Neural progenitor cell (in vitro differentiated cells): ENCODE data around the gene GALNT17. TPM values are rescaled to one million over a fixed set of nuclear protein-coding genes. Genes with fewer than 3 reads are reported as not detected.
A peak's percentile ranks its signal among the peaks of the same experiment; 100 is the strongest.

ENCODE experiments used
- DNase-seq: peaks from one replicate; pipeline ENCODE4 v3.0.0-alpha.2; 2016; ENCODE audit warnings: low spot score
- H2AFZ ChIP-seq: fragments of 200-600 bp; sonication (generic); replicated peaks from 2 replicates; pipeline ENCODE4 v1.6.1; 2016; ENCODE audit warnings: antibody characterized with exemption
- H3F3A ChIP-seq: fragments of 200-600 bp; sonication (generic); 2 replicates; pipeline ENCODE4 v1.6.1; 2016; ENCODE audit warnings: antibody characterized with exemption, low read depth
- H3K27ac ChIP-seq: fragments of 200-600 bp; sonication (generic); 2 replicates; pipeline ENCODE4 v1.5.1; 2016; ENCODE audit warnings: mild to moderate bottlenecking
- H3K27me3 ChIP-seq: fragments of 200-600 bp; sonication (generic); 2 replicates; pipeline ENCODE4 v1.6.1; 2016; ENCODE audit warnings: mild to moderate bottlenecking, moderate library complexity
- H3K36me3 ChIP-seq: fragments of 200-600 bp; sonication (generic); 2 replicates; pipeline ENCODE4 v1.5.1; 2016
- H3K4me1 ChIP-seq: fragments of 200-600 bp; sonication (generic); 2 replicates; pipeline ENCODE4 v1.6.1; 2016; ENCODE audit warnings: mixed run types
- H3K4me2 ChIP-seq: fragments of 200-600 bp; sonication (generic); 2 replicates; pipeline ENCODE4 v1.6.1; 2016
- H3K4me3 ChIP-seq: fragments of 200-600 bp; sonication (generic); 2 replicates; pipeline ENCODE4 v1.5.1; 2016
- H3K79me2 ChIP-seq: fragments of 200-600 bp; sonication (generic); 2 replicates; pipeline ENCODE4 v1.6.1; 2016; ENCODE audit warnings: low read depth
- H3K9ac ChIP-seq: fragments of 200-600 bp; sonication (generic); 2 replicates; pipeline ENCODE4 v1.6.1; 2016
- H3K9me3 ChIP-seq: fragments of 200-600 bp; sonication (generic); 2 replicates; pipeline ENCODE4 v1.5.1; 2016; ENCODE audit warnings: low read depth
- H4K20me1 ChIP-seq: fragments of 200-600 bp; sonication (generic); 2 replicates; pipeline ENCODE4 v1.6.1; 2016; ENCODE audit warnings: low read depth
- H3K27ac Mint-ChIP-seq: 3 replicates; pipeline ENCODE4 v1.8.0; 2021; ENCODE audit warnings: mixed read lengths
- H3K27me3 Mint-ChIP-seq: 2 replicates; pipeline ENCODE4 v1.8.0; 2022; ENCODE audit warnings: low read depth, mild to moderate bottlenecking, inconsistent platforms, moderate library complexity, mixed read lengths; ENCODE audit not compliant: insufficient read depth
- H3K36me3 Mint-ChIP-seq: 3 replicates; pipeline ENCODE4 v1.8.0; 2021; ENCODE audit warnings: mixed read lengths
- H3K4me1 Mint-ChIP-seq: 3 replicates; pipeline ENCODE4 v1.8.0; 2021; ENCODE audit warnings: mixed read lengths
- H3K4me3 Mint-ChIP-seq: 3 replicates; pipeline ENCODE4 v1.8.0; 2021; ENCODE audit warnings: mild to moderate bottlenecking, moderate library complexity, mixed read lengths
- H3K9me3 Mint-ChIP-seq: 3 replicates; pipeline ENCODE4 v1.8.0; 2020; ENCODE audit warnings: mixed read lengths
- CTCF ChIP-seq: fragments of 200-600 bp; sonication (generic); IDR thresholded peaks from 2 replicates; pipeline ENCODE4 v1.5.1; 2017; ENCODE audit warnings: antibody characterized with exemption, mild to moderate bottlenecking
- EZH2 ChIP-seq: fragments of 200-600 bp; sonication (generic); IDR thresholded peaks from 2 replicates; pipeline ENCODE4 v1.6.1; 2017; ENCODE audit warnings: antibody characterized with exemption, mild to moderate bottlenecking, moderate library complexity
- EZH2phosphoT487 ChIP-seq: fragments of 200-600 bp; sonication (generic); IDR thresholded peaks from 2 replicates; pipeline ENCODE4 v1.6.1; 2017; ENCODE audit warnings: antibody characterized with exemption
- total RNA-seq: library from RNA; depleted of rRNA; stranded (reverse); fragments of >200 nt; gene quantifications from 2 replicates; pipeline ENCODE4 v1.2.3, GENCODE V29; 2015; ENCODE audit warnings: low replicate concordance

Gene GALNT17
- total RNA-seq, 1 donor from 2014 or later: 17.1 TPM

- Mint-ChIP-seq H3K9me3 (peaks cover 15% of the 10 kb centered on the region), H3K36me3 (no peaks in the 10 kb centered on the region), H3K4me1 (peaks cover 19% of the 10 kb centered on the region), H3K27ac (no peak overlapping the region), H3K4me3 (no peak overlapping the region), H3K27me3 (peaks cover 4% of the 10 kb centered on the region)
- Histone ChIP-seq H3K4me2 (no peak overlapping the region), H3K36me3 (no peaks in the 10 kb centered on the region), H3K9ac (no peak overlapping the region), H3K27me3 (no peaks in the 10 kb centered on the region), H3K9me3 (peaks cover 5% of the 10 kb centered on the region), H3K27ac (no peak overlapping the region), H2AFZ (no peak overlapping the region), H4K20me1 (no peaks in the 10 kb centered on the region), H3K4me1 (peaks cover 20% of the 10 kb centered on the region), H3K79me2 (peaks cover 42% of the 10 kb centered on the region), H3K4me3 (no peak overlapping the region), H3F3A (no peaks in the 10 kb centered on the region)
- no peak for TF ChIP-seq EZH2phosphoT487
- TF ChIP-seq CTCF: no peak
- no peak for DNase-seq
Measured at GRCh38 chr7:71266912-71267311, 135.0 kb downstream of the GALNT17 start.

GRCh38 chr7:71267734-71268469 lies 136.0 kb downstream of the GALNT17 start:
- Mint-ChIP-seq H3K27ac (no peak overlapping the region), H3K27me3 (peaks cover 4% of the 10 kb centered on the region), H3K4me1 (peaks cover 19% of the 10 kb centered on the region), H3K36me3 (no peaks in the 10 kb centered on the region), H3K4me3 (no peak overlapping the region), H3K9me3 (peaks cover 15% of the 10 kb centered on the region)
- Histone ChIP-seq H3K9me3 (peaks cover 5% of the 10 kb centered on the region), H3K36me3 (no peaks in the 10 kb centered on the region), H3K4me3 (no peak overlapping the region), H3K27me3 (no peaks in the 10 kb centered on the region), H3K4me1 (peaks cover 20% of the 10 kb centered on the region), H2AFZ (no peak overlapping the region), H3K79me2 (peaks cover 49% of the 10 kb centered on the region), H4K20me1 (no peaks in the 10 kb centered on the region), H3K27ac (no peak overlapping the region), H3K9ac (no peak overlapping the region), H3K4me2 (no peak overlapping the region), H3F3A (no peaks in the 10 kb centered on the region)
- TF ChIP-seq CTCF: peak; percentile 36
- no peak for TF ChIP-seq EZH2phosphoT487
- no peak for DNase-seq

GRCh38 chr7:71270558-71270957 lies 138.6 kb downstream of the GALNT17 start:
- H3K9me3 Mint-ChIP-seq: peaks cover 7% of the 10 kb centered on the region
- Histone ChIP-seq H3K36me3 (no peaks in the 10 kb centered on the region), H3K4me3 (no peak overlapping the region), H3K79me2 (peaks cover 65% of the 10 kb centered on the region), H3K27ac (no peak overlapping the region), H3F3A (no peaks in the 10 kb centered on the region), H3K27me3 (no peaks in the 10 kb centered on the region), H2AFZ (no peak overlapping the region), H4K20me1 (no peaks in the 10 kb centered on the region), H3K9me3 (peaks cover under 1% of the 10 kb centered on the region), H3K4me2 (no peak overlapping the region), H3K9ac (no peak overlapping the region), H3K4me1 (peaks cover 20% of the 10 kb centered on the region)
- H3K4me3 Mint-ChIP-seq: no peak overlapping the region
- peaks cover 4% of the 10 kb centered on the region for H3K27me3 Mint-ChIP-seq
- no peaks in the 10 kb centered on the region for H3K36me3 Mint-ChIP-seq
- no peak overlapping the region for H3K27ac Mint-ChIP-seq
- TF ChIP-seq EZH2phosphoT487: no peak
- no peak for TF ChIP-seq CTCF
- no peak for TF ChIP-seq EZH2
- H3K4me1 Mint-ChIP-seq: peaks cover 22% of the 10 kb centered on the region
- no peak for DNase-seq
